Keratinocyte (primary cell): ENCODE measurements around the gene CACNG4. TPM values are rescaled to one million over a fixed set of nuclear protein-coding genes. Genes with fewer than 3 reads are reported as not detected.

Experiments used
- DNase-seq: peaks from one replicate; pipeline ENCODE4 v3.0.0-alpha.2; 2011; ENCODE audit warnings: low read depth, missing footprints, low spot score
- FAIRE-seq: peaks from 2 replicates; lab custom pipeline; 2011; peaks lifted over from hg19 to GRCh38; lab: Jason Lieb, UNC
- H2AFZ ChIP-seq: 2 replicates; pipeline ENCODE4 v1.6.0; 2012; ENCODE audit warnings: low read length, control low read depth, inconsistent platforms; ENCODE audit not compliant: control insufficient read depth
- H3K27ac ChIP-seq: 2 replicates; pipeline ENCODE4 v1.5.1; 2011; ENCODE audit warnings: low read length; ENCODE audit not compliant: control insufficient read depth, insufficient read depth
- H3K27me3 ChIP-seq: 3 replicates; pipeline ENCODE4 v1.6.0; 2011; ENCODE audit warnings: low read length; ENCODE audit not compliant: control insufficient read depth, insufficient read depth; ENCODE audit errors: extremely low read depth
- H3K36me3 ChIP-seq, 2 experiments: 2 replicates in 1 of 2; 3 replicates in 1 of 2; pipeline ENCODE4 v1.5.1; 2011; ENCODE audit warnings: low read length in 2 of 2, mild to moderate bottlenecking in 1 of 2; ENCODE audit not compliant: control insufficient read depth in 2 of 2, insufficient read depth in 2 of 2; ENCODE audit errors: extremely low read depth in 1 of 2
- H3K4me1 ChIP-seq: 3 replicates; pipeline ENCODE4 v1.5.1; 2011; ENCODE audit warnings: low read length; ENCODE audit not compliant: control insufficient read depth, insufficient read depth; ENCODE audit errors: extremely low read depth
- H3K4me2 ChIP-seq: 3 replicates; pipeline ENCODE4 v1.6.0; 2011; ENCODE audit warnings: low read depth, low read length; ENCODE audit not compliant: control insufficient read depth, insufficient read depth; ENCODE audit errors: extremely low read depth
- H3K4me3 ChIP-seq, 3 experiments: fragments of 200-600 bp in 1 of 3; sonication (generic) in 1 of 3; 2 replicates in 2 of 3; 3 replicates in 1 of 3; pipeline ENCODE4 v1.5.1; 2011 to 2016; ENCODE audit warnings: low read length in 3 of 3, mild to moderate bottlenecking in 3 of 3, control low read depth in 2 of 3, inconsistent platforms in 1 of 3, low read depth in 1 of 3, mixed read lengths in 1 of 3, mixed run types in 1 of 3, moderate library complexity in 1 of 3; ENCODE audit not compliant: control insufficient read depth in 2 of 3, insufficient read depth in 2 of 3; ENCODE audit errors: extremely low read depth in 1 of 3
- H3K79me2 ChIP-seq: 2 replicates; pipeline ENCODE4 v1.6.0; 2012; ENCODE audit warnings: low read length; ENCODE audit not compliant: control insufficient read depth, insufficient read depth
- H3K9ac ChIP-seq: 3 replicates; pipeline ENCODE4 v1.6.0; 2011; ENCODE audit warnings: low read length; ENCODE audit not compliant: control insufficient read depth, insufficient read depth; ENCODE audit errors: extremely low read depth
- H3K9me1 ChIP-seq: 3 replicates; pipeline ENCODE4 v1.6.0; 2011; ENCODE audit warnings: low read length; ENCODE audit not compliant: control insufficient read depth, insufficient read depth; ENCODE audit errors: extremely low read depth
- H3K9me3 ChIP-seq: 2 replicates; pipeline ENCODE4 v1.5.1; 2012; ENCODE audit warnings: low read depth, low read length; ENCODE audit not compliant: control insufficient read depth
- H4K20me1 ChIP-seq: 3 replicates; pipeline ENCODE4 v1.6.0; 2011; ENCODE audit warnings: low read length; ENCODE audit not compliant: control insufficient read depth, insufficient read depth; ENCODE audit errors: extremely low read depth
- EZH2 ChIP-seq: IDR thresholded peaks from one replicate; pipeline ENCODE4 v1.6.1; 2012; ENCODE audit warnings: inconsistent platforms, mild to moderate bottlenecking, low read length, moderate library complexity
- dilution Hi-C: fragments of 300-500 bp; cut with MboI; formaldehyde crosslinking; loops from one replicate; pipeline ENCODE4 v1.7.0; 2020; ENCODE audit warnings: low sequenced_read_pairs; ENCODE audit not compliant: extremely low pct_ligation_motif_present
- polyA plus RNA-seq, 5 experiments: library from polyadenylated mRNA; depleted of rRNA in 3 of 5; stranded (reverse) in 3 of 5; stranded (forward) in 1 of 5; unstranded in 1 of 5; fragments of >200 nt; gene quantifications; 1 replicate in 1 of 5; 2 replicates in 3 of 5; 3 replicates in 1 of 5; pipeline versions ENCODE4 v1.2.1 to v1.2.3, GENCODE V29; 2011 to 2012; ENCODE audit warnings: missing spikeins in 2 of 5, low read depth in 1 of 5, low replicate concordance in 1 of 5
- TF ChIP-seq, protein P1 (sequence below), 3 experiments: IDR thresholded peaks in 1 of 3; conservative IDR thresholded peaks in 1 of 3; optimal IDR thresholded peaks in 1 of 3; 2 replicates in 2 of 3; 3 replicates in 1 of 3; pipeline versions ENCODE3 to v1.5.1; 2011; ENCODE audit warnings: low read length in 3 of 3, mild to moderate bottlenecking in 3 of 3, moderate library complexity in 2 of 3, control low read depth in 1 of 3, inconsistent platforms in 1 of 3; ENCODE audit not compliant: insufficient read depth in 2 of 3; ENCODE audit errors: extremely low read depth in 1 of 3

CACNG4 gene
- polyA plus RNA-seq, 1 donor (not counting 4 experiments of a cell fraction or from before 2014, with no cell fraction given) = not detected

DNA sequence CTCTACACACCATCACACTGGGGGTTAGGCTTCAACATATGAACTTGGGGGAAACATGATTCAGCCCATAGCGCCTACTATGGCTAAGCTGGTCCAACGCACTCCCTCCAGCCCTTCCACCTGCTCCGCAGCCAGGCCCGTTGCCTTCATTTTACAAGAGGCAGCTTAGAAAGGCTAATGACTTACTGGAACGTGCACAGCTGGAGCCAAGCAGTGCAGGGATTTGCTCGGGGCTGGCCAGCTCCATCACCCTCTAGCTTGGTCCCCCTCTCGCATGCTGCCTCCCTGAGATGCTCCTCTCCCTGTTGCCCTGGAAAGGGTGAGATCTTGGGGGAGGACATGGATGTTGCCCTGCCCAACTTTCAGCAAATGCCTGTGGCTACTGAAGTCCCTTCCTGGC lies 77.0 kb downstream of the CACNG4 start:
- Histone ChIP-seq H3K4me3 (no peak overlapping the region), H3K4me2 (no peak overlapping the region), H3K4me1 (no peaks in the 10 kb centered on the region), H3K9ac (no peak overlapping the region), H3K9me3 (no peaks in the 10 kb centered on the region), H3K27ac (no peak overlapping the region), H3K27me3 (peaks cover 5% of the 10 kb centered on the region), H3K9me1 (no peaks in the 10 kb centered on the region), H4K20me1 (no peaks in the 10 kb centered on the region), H2AFZ (no peak overlapping the region), H3K36me3 (no peaks in the 10 kb centered on the region), H3K79me2 (no peaks in the 10 kb centered on the region)
- no peak for FAIRE-seq
- DNase-seq = no peak
- dilution Hi-C loops = no loop called here
- TF ChIP-seq, protein P1, sequence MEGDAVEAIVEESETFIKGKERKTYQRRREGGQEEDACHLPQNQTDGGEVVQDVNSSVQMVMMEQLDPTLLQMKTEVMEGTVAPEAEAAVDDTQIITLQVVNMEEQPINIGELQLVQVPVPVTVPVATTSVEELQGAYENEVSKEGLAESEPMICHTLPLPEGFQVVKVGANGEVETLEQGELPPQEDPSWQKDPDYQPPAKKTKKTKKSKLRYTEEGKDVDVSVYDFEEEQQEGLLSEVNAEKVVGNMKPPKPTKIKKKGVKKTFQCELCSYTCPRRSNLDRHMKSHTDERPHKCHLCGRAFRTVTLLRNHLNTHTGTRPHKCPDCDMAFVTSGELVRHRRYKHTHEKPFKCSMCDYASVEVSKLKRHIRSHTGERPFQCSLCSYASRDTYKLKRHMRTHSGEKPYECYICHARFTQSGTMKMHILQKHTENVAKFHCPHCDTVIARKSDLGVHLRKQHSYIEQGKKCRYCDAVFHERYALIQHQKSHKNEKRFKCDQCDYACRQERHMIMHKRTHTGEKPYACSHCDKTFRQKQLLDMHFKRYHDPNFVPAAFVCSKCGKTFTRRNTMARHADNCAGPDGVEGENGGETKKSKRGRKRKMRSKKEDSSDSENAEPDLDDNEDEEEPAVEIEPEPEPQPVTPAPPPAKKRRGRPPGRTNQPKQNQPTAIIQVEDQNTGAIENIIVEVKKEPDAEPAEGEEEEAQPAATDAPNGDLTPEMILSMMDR (optimal IDR thresholded peaks at IDR 0.05 in 1 of 3, IDR thresholded peaks at IDR 0.05 in 1 of 3, conservative IDR thresholded peaks at IDR 0.05 in 1 of 3; ENCODE audit: extremely low read depth in 1 of 3, insufficient read depth in 2 of 3, low read length in 3 of 3) = no peak
- no peak for TF ChIP-seq EZH2

DNA sequence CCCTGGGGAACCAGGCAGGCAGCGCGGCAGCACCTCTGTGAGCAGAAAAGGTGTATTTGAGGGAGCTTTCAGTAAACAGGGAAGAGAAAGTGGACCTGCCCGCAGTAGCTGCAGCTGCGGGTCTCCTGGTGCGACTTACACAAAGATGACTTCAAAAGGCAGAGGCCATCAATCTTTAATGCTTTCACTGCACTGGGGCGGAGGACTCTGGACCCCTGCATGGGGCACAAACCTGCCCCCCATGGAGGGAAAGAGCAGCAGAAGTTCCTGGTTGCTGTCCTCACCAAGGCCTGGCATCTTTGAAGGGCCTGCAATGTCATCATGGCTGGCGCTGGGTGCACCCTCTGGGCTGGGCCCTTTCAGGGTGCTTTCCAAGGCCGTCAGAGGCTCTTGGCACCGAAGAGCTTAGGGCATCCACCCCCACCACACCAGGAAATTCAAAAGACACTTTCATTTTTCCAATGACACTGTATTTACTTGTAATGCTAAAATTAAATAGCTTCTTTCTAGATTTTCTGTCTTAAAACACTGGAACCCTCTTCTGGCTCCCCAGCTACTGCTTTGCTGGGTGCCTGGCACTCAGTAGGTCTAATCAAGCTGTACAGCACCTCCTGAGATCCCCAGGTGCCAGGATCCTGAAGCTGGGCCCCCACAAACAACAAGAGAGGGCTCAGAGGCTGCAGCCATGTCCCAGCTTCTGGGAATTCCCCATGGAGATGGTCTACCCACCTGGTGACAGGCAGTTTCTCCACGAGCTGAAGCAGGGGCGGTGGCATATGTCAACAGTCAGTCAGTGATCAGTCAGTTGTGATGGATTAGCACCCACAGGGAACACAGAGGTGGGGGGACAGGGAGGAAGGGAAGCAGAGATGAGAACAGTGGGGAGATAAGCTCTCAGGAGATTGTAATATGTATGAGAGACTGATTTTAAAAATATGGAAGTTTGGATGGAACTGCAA lies 77.7 kb downstream of the CACNG4 start:
- no peak overlapping the region for H3K4me2 ChIP-seq
- TF ChIP-seq EZH2 = no peak
- TF ChIP-seq, protein P1 (optimal IDR thresholded peaks at IDR 0.05 in 1 of 3, IDR thresholded peaks at IDR 0.05 in 1 of 3, conservative IDR thresholded peaks at IDR 0.05 in 1 of 3; ENCODE audit: extremely low read depth in 1 of 3, insufficient read depth in 2 of 3, low read length in 3 of 3) = no peak
- no peaks in the 10 kb centered on the region for H4K20me1 ChIP-seq
- FAIRE-seq (no peak), DNase-seq (no peak)
- no peaks in the 10 kb centered on the region for H3K4me1 ChIP-seq
- H3K9me1 ChIP-seq = no peaks in the 10 kb centered on the region
- H3K27me3 ChIP-seq = peaks cover 5% of the 10 kb centered on the region
- H3K36me3 ChIP-seq = no peaks in the 10 kb centered on the region
- dilution Hi-C loops = no loop called here
- H3K9me3 ChIP-seq = no peaks in the 10 kb centered on the region
- H3K9ac ChIP-seq = no peak overlapping the region
- no peaks in the 10 kb centered on the region for H3K79me2 ChIP-seq
- no peak overlapping the region for H3K27ac ChIP-seq
- no peak overlapping the region for H2AFZ ChIP-seq
- no peak overlapping the region for H3K4me3 ChIP-seq
